CD4-positive, alpha-beta T cell treated with Interleukin-17A for 4 hours (primary cell): ENCODE results near the gene KLHL29.

Experiments used
- DNase-seq: peaks from one replicate; pipeline ENCODE4 v3.0.0-alpha.2; 2020; ENCODE audit warnings: mixed read lengths

KLHL29 gene

DNA sequence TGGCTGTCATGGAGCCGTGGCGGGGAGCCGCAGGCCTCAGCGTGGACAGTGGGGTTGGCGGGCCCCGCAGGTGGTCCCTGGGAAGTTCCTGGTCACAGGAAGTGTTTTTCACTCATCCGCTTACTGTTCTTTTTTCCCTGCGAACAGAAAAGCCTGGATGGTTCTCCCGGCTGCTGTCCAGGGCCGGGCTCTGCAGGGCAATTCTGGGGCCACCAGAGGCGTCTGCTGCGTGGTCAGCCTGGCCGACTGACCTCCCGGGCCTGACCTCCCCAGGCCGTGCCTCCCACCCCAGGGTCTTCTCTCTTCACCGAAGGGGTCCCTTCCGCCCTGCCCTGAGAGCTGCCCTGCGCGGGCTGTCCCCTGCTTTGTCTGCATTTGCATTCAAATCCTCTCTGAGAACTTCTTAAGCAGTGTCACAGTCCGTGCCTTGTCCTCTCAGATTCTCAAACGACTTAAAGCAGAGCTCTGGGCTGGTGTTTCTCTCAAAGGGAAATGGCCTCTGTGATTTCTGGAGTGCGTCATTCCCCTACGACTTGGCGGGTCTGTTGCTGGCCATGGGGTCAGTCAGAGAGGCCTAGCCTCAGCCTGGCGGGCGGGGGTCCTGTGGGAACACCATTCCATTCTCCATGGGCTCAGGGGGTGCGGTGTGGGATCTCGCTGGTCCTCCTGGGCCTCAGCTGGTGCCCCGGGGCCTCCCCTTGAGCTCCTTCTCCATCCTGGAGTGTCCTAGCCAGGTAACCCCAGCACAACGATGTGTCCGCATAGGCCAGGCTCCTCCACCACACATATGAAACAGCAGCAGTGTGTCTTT lies 38.3 kb downstream of the KLHL29 start:
- DNase-seq = no peak

DNA sequence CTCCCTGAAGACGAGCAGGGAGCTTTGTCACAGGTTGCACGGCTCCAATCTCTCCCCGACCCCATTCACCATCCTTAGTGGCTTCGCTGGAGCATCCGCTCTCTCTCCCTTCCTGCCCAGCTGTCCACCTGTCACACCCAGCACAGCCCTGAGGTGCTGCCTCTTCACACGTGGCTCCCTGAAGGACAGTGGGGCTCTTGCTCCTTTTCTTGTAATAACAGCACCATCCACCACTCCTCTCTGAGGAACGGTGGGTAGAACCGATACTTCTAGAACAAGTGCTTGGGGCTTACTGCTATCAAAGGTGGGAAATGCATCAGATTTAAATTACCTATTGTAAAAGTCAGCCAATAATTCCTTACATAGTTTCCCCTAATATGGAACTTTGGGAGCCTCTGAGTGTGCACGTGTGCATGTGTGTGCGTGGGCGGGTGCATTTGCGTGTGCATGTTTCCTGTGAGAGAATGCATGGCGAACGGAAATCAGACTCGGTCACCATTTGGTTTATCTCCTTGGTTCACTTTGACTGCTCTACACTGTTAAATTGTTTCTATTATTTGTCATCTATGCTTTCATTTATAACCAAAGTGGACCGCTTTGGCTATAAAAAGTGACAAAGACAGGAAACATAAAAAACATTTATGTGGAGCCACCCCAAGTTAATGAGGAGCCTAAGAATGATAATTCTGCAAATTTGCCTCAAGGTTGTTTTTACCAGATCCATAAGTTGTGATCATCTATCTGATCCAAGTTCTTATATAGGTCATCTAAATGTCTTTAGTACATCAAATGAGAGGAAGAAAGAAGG lies 39.1 kb downstream of the KLHL29 start:
- DNase-seq = no peak

- DNase-seq = no peak
Observed at GRCh38 chr2:23425338-23425871, 40.4 kb downstream of the KLHL29 start.

GRCh38 chr2:23425885-23426262 lies 40.9 kb downstream of the KLHL29 start:
- DNase-seq = no peak

DNA sequence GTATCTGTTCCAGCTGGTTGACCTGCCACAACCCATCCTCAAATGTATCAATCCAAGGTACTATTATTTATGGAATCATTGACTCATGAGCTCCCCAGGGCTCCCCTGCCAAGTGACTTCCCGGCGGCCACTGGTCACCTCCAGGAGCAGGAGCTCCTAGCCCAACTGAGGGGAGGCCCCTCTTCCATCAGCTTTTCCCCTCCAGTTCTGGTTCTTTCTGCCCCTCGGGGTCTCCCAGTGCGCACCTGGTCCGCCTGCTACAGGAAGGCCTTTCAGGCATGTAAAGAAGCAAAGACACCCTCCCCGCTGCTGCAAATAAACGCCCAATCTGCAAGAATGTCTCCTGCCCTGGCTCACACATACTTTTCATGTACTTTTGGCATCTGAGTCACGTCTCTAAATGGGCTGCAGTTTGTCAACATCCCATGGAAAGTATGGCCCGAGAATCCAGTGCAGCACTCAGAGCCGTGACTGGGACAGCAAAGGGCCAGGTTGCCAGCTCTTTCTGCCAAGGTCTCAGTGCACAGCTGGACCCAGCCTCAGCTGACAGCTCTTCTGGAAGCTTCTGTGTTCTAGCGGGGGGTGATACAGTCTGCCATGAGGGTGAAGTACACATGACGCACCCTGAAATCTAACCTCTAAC lies 41.4 kb downstream of the KLHL29 start:
- no peak for DNase-seq

DNA sequence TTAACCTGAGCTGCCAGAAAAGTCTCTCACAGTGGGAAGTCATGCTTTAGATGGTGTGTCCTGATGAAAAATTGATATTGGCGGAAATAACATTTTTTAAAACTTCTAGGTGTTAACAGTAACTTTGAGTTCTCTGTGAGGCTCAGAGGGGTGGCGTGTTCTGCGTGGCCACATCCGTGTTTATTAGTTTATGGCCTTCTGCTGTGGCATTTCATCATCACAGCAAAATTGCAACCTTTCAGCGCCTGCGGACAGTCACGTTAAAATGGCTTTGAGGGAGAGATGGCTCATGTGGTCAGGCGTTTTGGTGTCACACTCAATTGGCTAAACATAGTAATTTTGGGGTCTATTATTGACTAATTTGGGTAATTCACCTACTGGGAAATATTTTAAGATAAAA lies 42.4 kb downstream of the KLHL29 start:
- no peak for DNase-seq

- DNase-seq = no peak
Observed at GRCh38 chr2:23427976-23428375, 43.0 kb downstream of the KLHL29 start.

- no peak for DNase-seq
Observed at GRCh38 chr2:23429036-23429435, 44.1 kb downstream of the KLHL29 start.

GRCh38 chr2:23430263-23430662 lies 45.3 kb downstream of the KLHL29 start:
- no peak for DNase-seq

DNA sequence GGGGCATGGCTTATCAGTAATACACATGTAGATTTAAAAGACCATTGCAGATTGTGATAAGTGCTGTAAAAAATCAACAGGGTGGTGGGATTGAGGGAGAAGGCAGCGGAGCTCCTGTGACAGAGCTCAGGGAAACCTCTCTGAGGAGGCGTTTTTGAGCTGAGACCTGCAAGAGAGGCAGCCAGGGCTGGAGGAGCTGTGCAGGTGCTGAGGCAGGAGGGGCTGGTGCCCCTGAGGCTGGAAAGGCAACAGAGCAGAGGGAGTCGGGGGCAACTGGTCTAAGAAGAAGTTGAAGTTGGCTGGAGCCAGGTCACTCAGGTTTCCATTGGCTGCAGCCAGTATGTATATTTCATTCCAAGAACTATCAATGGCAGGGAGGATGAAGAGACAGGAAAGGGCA lies 47.6 kb downstream of the KLHL29 start:
- no peak for DNase-seq

GRCh38 chr2:23433282-23433681 lies 48.3 kb downstream of the KLHL29 start:
- no peak for DNase-seq

- DNase-seq = no peak
Observed at GRCh38 chr2:23434721-23435121, 49.7 kb downstream of the KLHL29 start.

DNA sequence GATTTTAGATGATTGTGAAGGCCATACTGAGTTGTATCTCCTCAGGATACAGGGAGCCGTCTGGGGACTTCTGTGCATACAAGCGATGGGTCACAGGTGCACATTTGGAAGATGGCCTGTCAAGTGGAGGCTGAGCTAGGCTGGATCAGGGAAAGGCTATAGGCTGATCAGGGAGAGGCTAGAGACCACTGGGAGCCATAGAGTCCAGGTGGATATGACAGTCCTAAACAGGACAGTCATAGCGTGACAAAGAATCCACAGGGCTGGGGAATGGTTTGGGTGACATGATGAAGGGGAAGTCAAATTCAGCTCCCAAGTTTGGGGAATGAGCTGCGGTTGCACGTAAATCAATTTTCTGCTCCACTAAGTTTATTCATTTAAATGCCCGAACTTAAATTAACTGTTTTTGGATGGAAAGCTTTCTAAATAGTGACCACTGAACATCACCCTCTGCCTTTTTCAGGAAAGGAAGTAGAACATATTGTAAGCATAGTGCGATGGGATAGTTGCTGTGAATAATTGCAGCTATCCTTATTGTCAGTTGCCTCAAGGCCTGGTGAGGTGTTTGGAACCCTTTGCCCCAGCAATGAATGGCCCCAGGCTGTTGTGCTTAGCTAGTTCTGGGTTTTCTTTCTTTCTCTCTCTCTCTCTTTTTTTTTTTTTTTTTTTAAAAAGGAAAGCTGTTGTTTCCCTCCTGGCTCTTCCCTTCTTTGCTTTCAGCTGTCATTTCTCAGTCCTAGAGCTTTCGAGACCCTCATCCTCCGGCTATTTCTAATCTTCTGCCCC lies 50.5 kb downstream of the KLHL29 start:
- DNase-seq = no peak

DNA sequence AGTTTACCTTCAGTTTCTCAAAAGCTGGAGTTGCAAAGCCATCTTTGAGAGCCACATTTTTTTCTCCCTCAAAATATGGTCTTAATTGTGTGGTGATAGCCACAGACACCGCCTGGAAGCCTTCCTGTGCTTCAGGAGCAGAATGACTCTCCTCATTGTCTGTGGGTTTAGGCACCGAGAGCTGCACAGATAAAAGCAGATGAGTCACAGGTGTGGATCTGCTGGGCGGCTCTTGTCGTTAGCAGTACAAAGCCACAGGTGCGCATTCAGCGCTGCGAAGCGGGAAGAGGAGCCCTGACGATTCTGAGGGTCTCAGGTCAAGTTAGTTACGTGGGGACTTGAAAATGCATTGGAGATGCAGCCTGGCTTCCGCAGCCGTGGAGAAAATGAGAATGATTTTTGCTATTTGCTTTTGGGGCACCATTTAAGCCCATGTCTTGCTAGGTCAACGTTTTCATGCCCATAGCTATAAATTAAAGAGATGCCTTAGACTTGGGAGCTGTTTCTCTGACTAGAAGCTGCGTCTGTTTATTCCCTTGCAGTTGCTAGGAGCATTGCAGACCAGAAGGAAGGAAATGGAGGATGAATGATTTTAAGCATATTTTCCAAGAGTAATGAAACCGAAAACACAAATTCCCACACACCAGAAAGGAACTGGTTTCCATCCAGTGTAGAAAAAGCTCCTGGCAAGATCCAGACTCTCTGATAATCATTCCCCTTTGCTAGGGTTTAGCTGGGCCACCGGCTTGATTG lies 51.5 kb downstream of the KLHL29 start:
- peak; percentile 50 for DNase-seq

DNA sequence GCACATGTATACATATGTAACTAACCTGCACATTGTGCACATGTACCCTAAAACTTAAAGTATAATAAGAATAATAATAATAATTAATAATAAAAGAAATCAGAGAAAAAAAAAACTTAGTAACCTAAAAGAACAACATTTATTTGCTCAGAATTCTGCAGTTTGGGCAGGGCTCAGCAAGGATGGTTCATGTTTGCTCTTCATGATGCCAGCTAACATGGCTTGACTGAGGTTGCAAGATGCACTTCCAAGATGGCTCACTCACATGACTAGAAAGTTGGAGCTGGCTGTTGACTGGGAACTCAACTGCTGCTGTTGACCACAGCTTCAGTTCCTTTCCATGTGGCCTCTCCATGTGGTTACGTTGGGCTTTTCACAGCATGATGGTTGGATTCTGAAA lies 56.4 kb downstream of the KLHL29 start:
- DNase-seq = no peak

- DNase-seq = no peak
Observed at GRCh38 chr2:23445450-23445868, 60.5 kb downstream of the KLHL29 start.

DNA sequence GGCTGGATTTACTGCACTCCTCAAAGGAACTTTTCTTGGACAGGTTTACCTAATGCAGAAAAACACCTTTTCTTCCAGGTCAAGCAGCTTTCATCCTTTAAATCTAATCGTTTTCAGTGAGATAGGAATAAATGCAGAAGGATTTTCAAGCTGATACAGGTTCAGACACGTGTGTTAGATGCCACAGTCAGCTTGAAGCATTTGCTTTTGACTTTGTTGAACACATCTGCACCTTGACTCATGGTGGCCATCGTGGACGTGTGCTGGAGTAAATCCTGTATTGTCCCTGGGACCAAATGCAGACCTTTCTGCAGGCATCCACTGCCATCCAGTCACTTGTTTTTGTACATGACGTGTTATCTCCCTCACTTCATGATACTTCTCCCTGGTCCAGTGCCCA lies 61.9 kb downstream of the KLHL29 start:
- no peak for DNase-seq

DNA sequence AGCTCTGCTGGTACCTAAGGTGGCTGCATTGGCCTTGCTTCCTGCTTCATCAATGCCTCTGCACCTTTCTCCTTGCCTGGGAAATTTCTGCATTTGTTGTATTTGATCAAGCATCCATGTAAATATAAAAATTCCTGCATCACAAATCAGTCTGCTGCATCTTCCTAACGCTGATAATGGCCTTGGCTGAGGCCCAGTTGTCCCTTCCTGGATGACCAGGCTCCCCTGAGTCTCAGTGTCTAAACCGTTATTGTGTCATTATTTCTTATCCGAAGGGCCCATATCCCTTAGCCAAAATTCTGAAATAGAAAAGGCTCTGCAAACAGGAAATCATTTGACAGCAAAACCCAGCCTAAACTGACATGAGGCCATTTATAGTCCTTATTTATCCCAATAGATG lies 62.4 kb downstream of the KLHL29 start:
- no peak for DNase-seq

GRCh38 chr2:23448906-23449305 lies 63.9 kb downstream of the KLHL29 start:
- no peak for DNase-seq

DNA sequence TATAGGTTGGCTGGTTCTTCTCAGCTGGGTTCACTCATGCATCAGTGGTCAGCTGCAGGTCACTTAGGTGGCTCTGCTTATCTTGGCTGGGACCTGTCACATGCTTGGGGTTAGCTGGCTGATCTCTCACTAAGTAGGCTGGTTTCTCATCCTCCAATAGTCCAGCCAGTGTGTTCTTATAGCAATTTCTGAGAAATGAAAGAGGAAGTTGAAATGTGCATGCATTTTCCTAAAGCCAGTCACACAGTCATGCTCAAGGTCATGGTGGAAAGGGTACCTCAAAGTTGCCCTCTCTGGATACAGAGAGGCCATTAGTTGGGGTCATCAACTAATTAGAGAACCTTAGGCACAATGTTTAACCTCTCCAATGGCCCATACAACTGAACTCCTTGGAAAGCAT lies 64.4 kb downstream of the KLHL29 start:
- DNase-seq = no peak

GRCh38 chr2:23449831-23450331 lies 64.9 kb downstream of the KLHL29 start:
- no peak for DNase-seq

DNA sequence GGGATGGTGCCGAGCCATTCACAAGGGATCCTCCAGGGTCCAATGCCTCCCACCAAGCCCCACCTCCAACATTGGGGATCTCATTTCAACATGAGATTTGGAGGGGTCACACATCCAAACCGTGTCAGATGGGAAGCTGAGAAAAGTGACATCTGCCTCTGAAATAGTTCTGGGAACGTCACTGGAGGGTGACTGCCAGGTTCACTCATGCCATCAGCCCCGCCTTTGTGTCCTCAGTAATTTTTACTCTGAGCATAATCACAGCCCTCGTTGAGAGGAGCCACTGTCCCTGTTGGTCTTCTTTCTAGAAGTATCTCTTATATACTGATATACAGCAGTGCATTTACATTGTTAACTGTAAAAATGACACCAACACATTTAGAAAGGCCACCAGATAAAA lies 67.4 kb downstream of the KLHL29 start:
- DNase-seq = no peak
